Measurements from ENCODE around the gene PDGFA.

Gene PDGFA

GRCh38 chr7:471191-471865 is 48.3 kb downstream of the PDGFA start:
- no peak for FAIRE-seq

GRCh38 chr7:469563-469961 is 50.1 kb downstream of the PDGFA start:
- no peak for FAIRE-seq

- FAIRE-seq, result no peak
Observed at GRCh38 chr7:468681-469562, 50.7 kb downstream of the PDGFA start.

GRCh38 chr7:467856-468545 is 51.6 kb downstream of the PDGFA start:
- FAIRE-seq, result no peak

GRCh38 chr7:467393-467828 is 52.2 kb downstream of the PDGFA start:
- FAIRE-seq, result no peak

GRCh38 chr7:466465-467191 is 53.0 kb downstream of the PDGFA start:
- no peak for FAIRE-seq

GRCh38 chr7:465710-466400 is 53.8 kb downstream of the PDGFA start:
- FAIRE-seq, result no peak

GRCh38 chr7:464454-465401 is 54.9 kb downstream of the PDGFA start:
- FAIRE-seq, result no peak

GRCh38 chr7:463817-464453 is 55.7 kb downstream of the PDGFA start:
- FAIRE-seq, result no peak

GRCh38 chr7:463362-463781 is 56.3 kb downstream of the PDGFA start:
- no peak for FAIRE-seq

- FAIRE-seq, result no peak
Observed at GRCh38 chr7:462173-463103, 57.2 kb downstream of the PDGFA start.

- no peak for FAIRE-seq
Observed at GRCh38 chr7:461453-462172, 58.0 kb downstream of the PDGFA start.

- no peak for FAIRE-seq
Observed at GRCh38 chr7:461117-461452, 58.6 kb downstream of the PDGFA start.

- no peak for FAIRE-seq
Observed at GRCh38 chr7:460374-461116, 59.1 kb downstream of the PDGFA start.

GRCh38 chr7:459584-460373 is 59.9 kb downstream of the PDGFA start:
- no peak for FAIRE-seq

- no peak for FAIRE-seq
Observed at GRCh38 chr7:458511-459245, 61.0 kb downstream of the PDGFA start.

Data from G401.6 (cell line).